Mucosa of rectum (tissue), 2 donors: ENCODE data around the gene PRSS8.
"Not testable (repeated sequence)": the region's sequence is repeated elsewhere in the genome, so short reads cannot be mapped to it uniquely, and the experiment has no call there.

ENCODE experiments used
- H3K27ac ChIP-seq, 2 donors: one replicate each; pipeline ENCODE4 v1.7.0; 2013; ENCODE audit warnings: inconsistent platforms in 2 of 2, low read depth in 2 of 2, low read length in 2 of 2
- H3K27me3 ChIP-seq, 2 donors: one replicate each; pipeline ENCODE4 v1.7.0; 2013; ENCODE audit warnings: low read length in 2 of 2; ENCODE audit not compliant: control insufficient read depth in 2 of 2, insufficient read depth in 2 of 2
- H3K36me3 ChIP-seq, 2 donors: one replicate each; pipeline ENCODE4 v1.7.0; 2013; ENCODE audit warnings: low read length in 2 of 2; ENCODE audit not compliant: control insufficient read depth in 2 of 2, insufficient read depth in 2 of 2
- H3K4me1 ChIP-seq, 2 donors: one replicate each; pipeline ENCODE4 v1.7.0; 2013; ENCODE audit warnings: low read length in 2 of 2, mild to moderate bottlenecking in 1 of 2; ENCODE audit not compliant: control insufficient read depth in 2 of 2, insufficient read depth in 2 of 2
- H3K4me3 ChIP-seq, 2 donors: one replicate each; pipeline ENCODE4 v1.7.0; 2013; ENCODE audit warnings: low read length in 2 of 2
- H3K9ac ChIP-seq, 2 donors: one replicate each; pipeline ENCODE4 v1.7.0; 2013; ENCODE audit warnings: low read length in 2 of 2, low read depth in 1 of 2, mild to moderate bottlenecking in 1 of 2
- H3K9me3 ChIP-seq, 2 donors: one replicate each; pipeline ENCODE4 v1.7.0; 2013; ENCODE audit warnings: low read length in 2 of 2; ENCODE audit not compliant: control insufficient read depth in 2 of 2
- donor health status: healthy.
- donor health status: Normal muscosa, but diverticular disease.

The PRSS8 gene

DNA sequence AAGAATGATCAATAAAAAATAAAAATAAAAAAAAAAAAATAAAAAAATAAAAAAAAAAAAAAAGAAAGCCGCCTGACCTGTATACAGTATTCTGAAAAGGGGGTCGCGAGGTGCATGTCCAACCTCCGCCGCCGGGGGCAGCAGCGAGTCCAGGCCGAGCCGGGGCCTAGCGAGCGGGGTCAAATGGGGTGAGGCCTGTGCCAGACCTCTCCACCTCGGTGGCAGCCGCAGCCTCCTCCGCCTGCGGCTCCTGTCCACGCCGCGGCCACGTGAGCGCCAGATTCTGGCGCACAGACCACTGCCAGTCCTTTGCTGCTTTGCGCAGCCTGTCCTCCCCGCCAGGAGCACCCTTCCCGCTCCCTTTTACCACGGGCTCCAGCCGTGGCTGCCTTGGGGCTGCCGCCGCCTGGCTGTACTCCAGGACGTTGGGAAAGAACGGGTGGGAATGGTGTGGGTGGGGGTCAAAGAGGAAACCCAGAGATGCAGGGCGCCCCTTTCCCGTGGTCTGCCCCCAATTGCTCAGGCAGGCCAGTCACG is 29.8 kb downstream of the PRSS8 start:
- Histone ChIP-seq H3K9ac (peak overlapping the region; percentile 20 to 71), H3K4me3 (peak overlapping the region; percentile 45 to 50), H3K27ac (peak overlapping the region in 1 of 2 donors; percentile 29), H3K36me3 (peaks cover 8 to 11% of the 10 kb centered on the region in 2 donors), H3K9me3 (no peaks in the 10 kb centered on the region), H3K4me1 (peaks cover 12 to 13% of the 10 kb centered on the region in 2 donors), H3K27me3 (no peaks in the 10 kb centered on the region)

DNA sequence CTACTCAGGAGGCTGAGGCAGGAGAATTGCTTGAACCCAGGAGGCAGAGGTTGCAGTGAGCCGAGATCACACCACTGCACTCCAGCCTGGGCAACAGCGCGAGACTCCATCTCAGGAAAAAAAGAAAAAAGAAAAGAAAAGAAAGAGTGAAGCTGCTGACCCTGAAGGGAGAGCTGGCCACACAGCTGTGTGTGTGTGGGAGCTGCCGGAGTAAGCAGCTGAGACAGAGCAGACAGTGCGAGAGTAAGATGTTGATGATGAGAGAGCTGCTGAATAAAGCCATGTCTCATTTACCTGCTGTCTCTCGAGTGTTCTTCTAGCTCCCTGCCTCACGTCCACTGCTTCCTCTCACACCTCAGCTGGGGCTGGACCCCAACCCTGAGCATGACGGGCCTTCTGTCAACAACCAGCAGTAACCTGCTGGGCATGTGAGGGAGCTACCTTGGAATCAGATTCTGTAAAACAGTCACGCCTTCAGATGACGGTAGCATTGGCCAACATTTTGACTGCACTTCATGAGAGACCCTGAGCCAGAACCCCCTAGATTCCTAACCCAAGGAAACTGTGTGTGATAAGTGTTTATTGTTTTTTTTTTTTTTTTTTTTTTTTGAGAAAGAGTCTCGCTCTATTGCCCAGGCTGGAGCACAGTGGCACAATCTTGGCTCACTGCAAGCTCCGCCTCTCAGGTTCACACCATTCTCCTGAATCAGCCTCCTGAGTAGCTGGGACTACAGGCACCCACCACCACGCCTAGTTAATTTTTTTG is 34.5 kb downstream of the PRSS8 start:
- not testable (repeated sequence) for H3K36me3 ChIP-seq, H3K4me3 ChIP-seq, H3K27ac ChIP-seq, H3K9ac ChIP-seq, H3K27me3 ChIP-seq, H3K9me3 ChIP-seq, H3K4me1 ChIP-seq

DNA sequence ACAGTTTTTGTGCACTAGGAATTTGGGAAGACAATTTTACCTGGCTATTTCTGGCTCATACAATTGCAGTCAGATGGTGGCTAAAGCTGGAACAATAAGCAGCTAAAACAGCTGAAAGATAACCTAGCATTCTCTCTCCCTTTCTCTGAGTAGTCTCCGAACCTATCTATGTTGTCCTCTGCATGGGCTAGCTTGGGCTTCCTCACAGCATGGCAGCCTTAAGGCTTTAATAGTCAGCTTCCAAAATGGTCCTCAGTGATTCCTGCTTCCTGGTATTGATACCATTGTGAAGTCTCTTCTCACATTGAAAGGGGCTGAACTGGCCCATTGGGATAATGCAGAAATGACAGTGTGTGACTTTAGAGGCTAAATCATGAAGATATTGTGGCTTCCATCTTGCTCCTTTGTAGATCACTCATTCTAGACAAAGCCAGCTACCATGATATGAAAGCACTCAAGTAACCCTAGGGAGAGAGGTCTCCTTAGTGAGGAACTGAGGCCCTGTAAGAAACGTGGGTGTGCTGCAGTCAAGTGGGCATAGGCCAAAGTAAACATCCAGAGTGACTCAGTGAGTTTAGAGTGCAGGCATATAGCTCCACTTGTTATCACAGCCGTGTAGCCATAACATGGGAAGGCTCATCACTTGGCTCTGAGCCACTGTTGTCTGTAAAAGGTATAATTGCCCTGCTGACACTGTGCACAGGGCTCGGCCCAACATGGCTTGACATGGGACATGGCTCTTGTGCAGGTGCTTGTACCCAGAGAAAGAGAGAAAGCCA is 35.5 kb downstream of the PRSS8 start:
- Histone ChIP-seq H3K4me1 (peaks cover 0 to 3% of the 10 kb centered on the region in 2 donors), H3K9ac (no peak overlapping the region)

DNA sequence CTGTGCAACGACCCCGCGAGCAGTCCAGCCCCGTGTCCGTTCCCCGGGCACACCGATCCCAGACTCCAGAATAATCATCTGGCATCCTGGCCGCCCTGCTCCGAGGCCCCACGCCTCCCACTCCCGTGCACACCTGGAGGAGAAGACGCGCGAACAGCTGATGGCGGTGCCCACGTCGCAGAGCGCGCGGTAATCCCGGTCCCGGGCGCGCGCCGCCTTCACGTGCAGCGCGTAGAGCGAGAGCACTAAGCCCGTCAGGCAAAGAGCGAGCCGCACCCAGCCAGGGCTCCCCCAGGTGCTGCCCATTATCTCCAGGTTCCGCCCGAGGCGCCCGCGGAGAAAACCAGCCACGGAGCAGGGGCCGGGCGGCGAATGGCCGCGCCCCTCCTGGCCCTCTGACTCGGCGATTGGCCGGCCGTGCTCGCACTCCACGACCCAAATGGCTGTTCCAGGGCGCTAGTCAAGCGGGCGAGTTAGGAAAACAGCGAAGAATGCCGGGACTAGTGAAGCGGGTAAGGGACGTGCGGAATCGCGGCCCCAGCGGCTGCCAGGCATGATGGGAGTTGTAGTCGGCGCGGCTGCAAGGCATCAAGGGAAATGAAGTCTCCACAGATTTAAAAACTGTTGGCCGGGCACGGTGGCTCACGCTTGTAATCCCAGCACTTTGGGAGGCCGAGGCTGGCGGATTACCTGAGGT is 41.0 kb downstream of the PRSS8 start, which contains the start of gene VKORC1:
VKORC1 (minus strand) TSS at position 374 of the 697 bp plus-strand sequence; CDS start at position 306, 68 bp downstream.
- peak within 1 kb of the TSS; percentile 91 to 95 for H3K4me3 ChIP-seq
- peaks cover 5 to 7% of the 10 kb centered on the region in 2 donors for H3K36me3 ChIP-seq
- H3K27ac ChIP-seq = peak within 1 kb of the TSS; percentile 76 to 84
- H3K4me1 ChIP-seq = peaks cover 10 to 14% of the 10 kb centered on the region in 2 donors
- H3K9me3 ChIP-seq = no peaks in the 10 kb centered on the region
- H3K9ac ChIP-seq = peak within 1 kb of the TSS; percentile 60 to 81
- H3K27me3 ChIP-seq = no peaks in the 10 kb centered on the region

More for the DNA sequence above, 35.5 kb downstream of the PRSS8 start:
- Histone ChIP-seq H3K9me3 (no peaks in the 10 kb centered on the region), H3K27me3 (no peaks in the 10 kb centered on the region), H3K4me3 (no peak overlapping the region), H3K27ac (no peak overlapping the region), H3K36me3 (no peaks in the 10 kb centered on the region)

DNA sequence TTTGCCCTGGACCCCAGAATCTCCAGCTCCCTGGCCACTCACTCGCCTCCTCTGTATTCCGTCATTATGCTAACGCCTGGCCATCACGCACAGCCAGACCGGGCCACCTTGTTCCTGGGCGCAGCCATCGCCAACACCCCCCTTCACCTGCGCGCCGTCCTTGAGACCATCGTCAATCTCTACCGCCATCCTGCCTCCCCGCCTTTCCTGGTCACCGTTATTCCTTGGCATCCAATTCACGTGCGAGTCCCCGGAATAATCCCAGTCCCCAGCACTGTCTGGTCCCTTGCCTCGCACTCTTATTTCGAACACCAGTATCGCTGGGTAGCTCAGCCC is 41.5 kb downstream of the PRSS8 start:
- Histone ChIP-seq H3K4me3 (peak overlapping the region; percentile 91 to 95), H3K36me3 (peaks cover 5 to 7% of the 10 kb centered on the region in 2 donors), H3K4me1 (peaks cover 10 to 14% of the 10 kb centered on the region in 2 donors), H3K9ac (peak overlapping the region; percentile 60 to 81), H3K27me3 (no peaks in the 10 kb centered on the region), H3K27ac (peak overlapping the region; percentile 76 to 84), H3K9me3 (no peaks in the 10 kb centered on the region)

DNA sequence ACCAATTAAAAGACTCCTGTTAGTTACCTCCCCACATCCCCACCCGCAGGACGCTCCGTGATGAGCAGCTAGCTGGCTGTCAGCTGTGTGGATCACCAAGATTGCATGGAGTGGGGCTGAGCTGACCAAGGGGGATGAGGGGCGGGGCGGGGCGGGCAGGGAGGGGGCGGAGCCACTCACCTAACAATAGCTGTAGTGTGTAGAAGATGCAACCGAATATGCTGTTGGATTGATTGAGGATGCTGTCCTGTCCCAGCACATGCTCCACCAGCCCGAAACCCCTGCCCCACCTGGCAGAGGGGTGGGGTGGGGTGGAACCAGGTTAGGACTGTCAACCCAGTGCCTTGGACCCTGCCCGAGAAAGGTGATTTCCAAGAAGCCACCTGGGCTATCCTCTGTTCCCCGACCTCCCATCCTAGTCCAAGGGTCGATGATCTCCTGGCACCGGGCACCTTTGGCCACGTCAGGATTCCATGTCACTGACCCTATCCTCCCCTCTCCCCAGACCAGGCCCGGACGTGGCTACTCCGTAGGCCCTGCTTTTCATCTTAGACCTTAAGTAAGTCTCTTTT is 42.3 kb downstream of the PRSS8 start:
- Histone ChIP-seq H3K27ac (no peak overlapping the region), H3K9me3 (no peaks in the 10 kb centered on the region), H3K9ac (peak overlapping the region in 1 of 2 donors; percentile 34), H3K4me1 (peaks cover 10 to 14% of the 10 kb centered on the region in 2 donors), H3K27me3 (no peaks in the 10 kb centered on the region), H3K4me3 (no peak overlapping the region), H3K36me3 (peaks cover 5 to 9% of the 10 kb centered on the region in 2 donors)

DNA sequence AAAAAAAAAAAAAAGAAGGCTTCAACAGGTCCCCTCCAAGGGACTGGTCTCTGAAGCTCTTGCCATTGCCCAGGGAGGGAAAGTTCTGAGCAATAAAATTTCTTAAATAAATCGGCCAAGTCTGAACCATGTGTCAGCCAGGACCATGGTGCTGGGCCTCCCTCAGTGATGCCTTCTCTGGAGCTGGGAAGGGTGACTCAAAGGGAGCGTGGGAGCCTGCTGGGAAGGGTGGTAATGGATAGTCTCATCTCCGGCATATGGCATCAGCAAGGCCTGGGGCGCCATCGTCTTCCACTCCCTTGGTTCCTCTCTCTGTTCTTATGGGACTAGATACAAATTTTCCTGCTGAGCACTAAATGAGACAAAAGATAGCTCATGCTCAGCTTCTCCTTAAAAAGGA is 43.2 kb downstream of the PRSS8 start:
- Histone ChIP-seq H3K27ac (no peak overlapping the region), H3K27me3 (no peaks in the 10 kb centered on the region), H3K4me1 (peaks cover 10 to 14% of the 10 kb centered on the region in 2 donors), H3K9me3 (no peaks in the 10 kb centered on the region), H3K4me3 (no peak overlapping the region), H3K36me3 (peaks cover 8 to 9% of the 10 kb centered on the region in 2 donors), H3K9ac (no peak overlapping the region)

DNA sequence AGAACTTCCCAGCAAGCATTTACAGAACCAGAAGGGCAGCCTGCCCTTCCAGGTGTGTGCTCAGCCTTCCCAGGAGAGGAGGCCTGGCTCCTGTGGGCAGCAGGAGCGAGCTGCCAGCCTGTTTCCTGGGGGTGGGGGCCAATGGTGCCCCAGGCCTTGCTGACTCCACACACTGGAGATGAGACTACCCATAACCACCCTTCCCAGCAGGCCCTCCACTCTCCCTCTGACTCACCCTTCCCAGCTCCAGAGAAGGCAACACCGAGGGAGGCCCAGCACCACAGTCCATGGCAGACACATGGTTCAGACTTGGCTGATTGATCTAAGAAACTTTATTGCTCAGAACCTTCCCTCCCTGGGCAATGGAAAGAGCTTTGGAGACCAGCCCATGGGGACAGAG is 45.0 kb downstream of the PRSS8 start:
- H3K9me3 ChIP-seq = no peaks in the 10 kb centered on the region
- H3K27me3 ChIP-seq = no peaks in the 10 kb centered on the region
- H3K27ac ChIP-seq = no peak overlapping the region
- H3K4me1 ChIP-seq = peaks cover 10 to 12% of the 10 kb centered on the region in 2 donors
- H3K9ac ChIP-seq = peak overlapping the region in 1 of 2 donors; percentile 11
- no peak overlapping the region for H3K4me3 ChIP-seq
- peaks cover 9 to 14% of the 10 kb centered on the region in 2 donors for H3K36me3 ChIP-seq

DNA sequence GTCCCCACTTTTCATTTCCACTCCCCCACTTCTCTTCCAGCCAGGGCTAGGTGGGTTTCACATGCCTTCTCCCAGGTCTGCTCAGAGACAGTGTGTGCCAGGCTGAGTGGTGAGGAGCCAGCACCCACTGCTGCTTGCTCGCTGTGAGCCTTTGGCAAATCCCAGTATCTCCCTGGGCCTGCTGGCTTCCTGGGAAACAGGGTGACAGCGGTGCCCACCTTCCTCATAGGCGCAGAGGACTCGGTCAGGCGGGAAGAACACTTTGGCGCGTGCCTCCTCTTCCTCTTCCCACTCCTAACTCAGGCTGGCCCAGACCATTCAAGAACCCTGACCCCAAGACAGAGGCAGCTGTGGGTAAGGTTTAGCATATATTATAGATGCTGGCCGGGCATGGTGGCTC is 46.3 kb downstream of the PRSS8 start:
- H3K9ac ChIP-seq = no peak overlapping the region
- peaks cover 9 to 14% of the 10 kb centered on the region in 2 donors for H3K36me3 ChIP-seq
- no peaks in the 10 kb centered on the region for H3K27me3 ChIP-seq
- H3K27ac ChIP-seq = no peak overlapping the region
- H3K9me3 ChIP-seq = no peaks in the 10 kb centered on the region
- peaks cover 8 to 10% of the 10 kb centered on the region in 2 donors for H3K4me1 ChIP-seq
- no peak overlapping the region for H3K4me3 ChIP-seq
